GM10847 (cell line): Measurements from ENCODE around the gene PRDX5.

ENCODE experiments used
- POLR2A ChIP-seq: IDR thresholded peaks from 2 replicates; pipeline ENCODE4 v1.6.1; 2011; ENCODE audit not compliant: insufficient read length; ENCODE audit errors: extremely low read depth

The PRDX5 gene

GRCh38 chr11:64342869-64343745 lies 25.2 kb downstream of the PRDX5 start:
- TF ChIP-seq POLR2A = no peak

DNA sequence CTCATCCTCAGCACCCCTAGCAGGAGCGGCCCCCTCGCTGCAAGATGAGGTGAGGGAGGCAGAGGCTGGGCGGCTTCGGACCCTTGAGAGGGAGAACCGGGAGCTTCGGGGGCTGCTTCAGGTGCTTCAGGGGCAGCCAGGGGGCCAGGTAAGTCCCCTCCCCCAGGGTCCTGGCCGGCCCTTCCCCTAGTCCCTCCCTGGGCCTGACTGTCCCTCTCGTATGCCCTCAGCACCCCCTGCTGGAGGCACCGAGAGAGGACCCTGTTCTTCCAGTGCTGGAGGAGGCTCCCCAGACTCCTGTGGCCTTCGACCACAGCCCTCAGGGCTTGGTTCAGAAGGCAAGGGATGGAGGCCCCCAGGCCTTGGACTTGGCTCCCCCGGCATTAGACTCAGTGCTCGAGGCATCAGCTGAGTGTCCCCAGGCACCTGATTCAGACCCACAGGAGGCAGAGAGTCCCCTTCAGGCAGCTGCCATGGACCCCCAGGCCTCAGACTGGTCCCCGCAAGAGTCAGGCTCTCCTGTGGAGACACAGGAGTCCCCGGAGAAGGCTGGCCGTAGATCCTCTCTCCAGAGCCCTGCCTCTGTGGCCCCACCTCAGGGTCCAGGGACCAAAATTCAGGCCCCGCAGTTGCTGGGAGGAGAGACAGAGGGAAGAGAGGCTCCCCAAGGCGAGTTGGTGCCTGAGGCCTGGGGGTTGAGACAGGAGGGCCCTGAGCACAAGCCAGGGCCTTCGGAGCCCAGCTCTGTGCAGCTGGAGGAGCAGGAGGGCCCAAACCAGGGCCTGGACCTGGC lies 26.0 kb downstream of the PRDX5 start:
- TF ChIP-seq POLR2A = no peak

DNA sequence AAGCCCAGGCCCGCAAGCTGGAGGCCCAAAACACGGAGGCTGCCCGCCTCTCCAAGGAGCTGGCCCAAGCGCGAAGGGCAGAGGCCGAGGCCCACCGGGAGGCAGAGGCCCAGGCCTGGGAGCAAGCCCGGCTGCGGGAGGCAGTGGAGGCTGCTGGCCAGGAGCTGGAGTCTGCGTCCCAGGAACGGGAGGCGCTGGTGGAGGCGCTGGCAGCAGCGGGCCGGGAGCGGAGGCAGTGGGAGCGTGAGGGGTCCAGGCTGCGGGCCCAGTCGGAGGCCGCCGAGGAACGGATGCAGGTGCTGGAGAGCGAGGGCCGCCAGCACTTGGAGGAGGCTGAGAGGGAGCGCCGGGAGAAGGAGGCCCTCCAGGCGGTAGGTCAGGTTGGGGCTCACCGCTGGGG lies 26.9 kb downstream of the PRDX5 start:
- no peak for TF ChIP-seq POLR2A

DNA sequence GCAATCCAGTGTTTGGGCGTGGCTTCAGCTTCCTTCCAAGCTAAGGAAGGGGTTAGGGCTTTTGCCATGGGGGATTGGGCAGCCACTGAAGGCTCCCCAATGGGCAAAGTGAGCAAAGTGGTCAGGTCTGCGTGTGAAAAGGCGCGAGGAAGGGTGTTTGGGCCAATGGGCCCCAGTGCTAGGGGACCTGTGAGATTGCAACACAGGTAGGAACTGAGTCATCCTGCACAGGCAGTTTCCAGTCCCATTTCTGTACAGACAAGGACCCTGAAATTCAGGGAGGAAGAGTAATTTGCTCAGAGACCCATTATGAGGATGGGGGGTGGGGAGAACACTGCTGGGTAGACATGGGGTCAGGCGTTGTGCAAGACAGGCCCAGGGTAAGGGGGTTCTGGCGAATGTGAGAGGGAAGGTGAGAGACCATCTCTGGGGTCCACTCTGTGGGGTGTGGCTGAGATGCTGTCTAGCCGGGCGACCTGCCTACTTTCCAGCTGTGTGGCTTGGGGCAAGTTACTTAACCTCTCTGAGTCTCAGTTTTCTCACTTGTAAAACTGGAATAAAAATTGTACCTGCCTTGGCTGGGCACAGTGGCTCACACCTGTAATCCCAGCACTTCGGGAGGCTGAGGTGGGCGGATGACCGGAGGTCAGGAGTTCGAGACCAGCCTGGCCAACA lies 29.4 kb downstream of the PRDX5 start:
- TF ChIP-seq POLR2A = no peak

GRCh38 chr11:64348383-64349024 lies 30.6 kb downstream of the PRDX5 start:
- no peak for TF ChIP-seq POLR2A

DNA sequence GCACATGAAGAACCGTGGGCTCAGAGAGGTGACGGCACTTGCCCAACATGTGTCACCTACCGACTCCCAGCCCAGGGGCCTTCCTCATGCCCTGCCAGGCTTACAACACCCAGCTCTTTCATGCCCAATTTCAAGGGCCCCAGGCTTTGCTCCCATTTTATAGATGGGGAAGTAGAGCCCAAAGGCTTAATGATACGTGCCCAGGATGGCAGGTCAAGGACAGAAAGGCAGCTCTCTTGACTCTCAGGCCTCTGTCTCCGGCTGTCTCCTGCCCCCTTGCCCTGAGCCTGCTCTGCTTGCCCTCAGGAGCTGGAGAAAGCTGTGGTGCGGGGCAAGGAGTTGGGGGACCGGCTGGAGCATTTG lies 31.1 kb downstream of the PRDX5 start:
- TF ChIP-seq POLR2A = no peak

GRCh38 chr11:64349404-64349803 lies 31.5 kb downstream of the PRDX5 start:
- TF ChIP-seq POLR2A = no peak

DNA sequence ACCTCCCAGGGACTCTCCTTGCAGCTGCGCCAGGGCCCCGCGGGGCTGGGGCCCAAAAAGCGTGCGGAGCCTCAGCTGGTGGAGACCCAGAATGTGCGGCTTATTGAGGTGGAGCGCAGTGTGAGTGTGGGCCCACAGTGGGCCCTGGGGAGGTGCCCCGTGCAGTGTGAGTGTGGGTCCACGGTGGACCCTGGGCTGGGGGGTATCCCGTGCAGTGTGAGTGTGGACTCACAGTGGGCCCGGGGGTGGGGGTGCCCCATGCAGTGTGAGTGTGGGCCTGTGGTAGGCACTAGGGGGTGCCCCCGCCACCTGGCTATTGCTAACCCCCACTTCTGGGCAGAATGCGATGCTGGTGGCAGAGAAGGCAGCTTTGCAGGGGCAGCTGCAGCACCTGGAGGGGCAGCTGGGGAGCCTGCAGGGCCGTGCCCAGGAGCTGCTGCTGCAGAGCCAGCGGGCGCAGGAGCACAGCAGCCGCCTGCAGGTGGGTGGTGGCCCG lies 33.3 kb downstream of the PRDX5 start:
- TF ChIP-seq POLR2A = no peak

DNA sequence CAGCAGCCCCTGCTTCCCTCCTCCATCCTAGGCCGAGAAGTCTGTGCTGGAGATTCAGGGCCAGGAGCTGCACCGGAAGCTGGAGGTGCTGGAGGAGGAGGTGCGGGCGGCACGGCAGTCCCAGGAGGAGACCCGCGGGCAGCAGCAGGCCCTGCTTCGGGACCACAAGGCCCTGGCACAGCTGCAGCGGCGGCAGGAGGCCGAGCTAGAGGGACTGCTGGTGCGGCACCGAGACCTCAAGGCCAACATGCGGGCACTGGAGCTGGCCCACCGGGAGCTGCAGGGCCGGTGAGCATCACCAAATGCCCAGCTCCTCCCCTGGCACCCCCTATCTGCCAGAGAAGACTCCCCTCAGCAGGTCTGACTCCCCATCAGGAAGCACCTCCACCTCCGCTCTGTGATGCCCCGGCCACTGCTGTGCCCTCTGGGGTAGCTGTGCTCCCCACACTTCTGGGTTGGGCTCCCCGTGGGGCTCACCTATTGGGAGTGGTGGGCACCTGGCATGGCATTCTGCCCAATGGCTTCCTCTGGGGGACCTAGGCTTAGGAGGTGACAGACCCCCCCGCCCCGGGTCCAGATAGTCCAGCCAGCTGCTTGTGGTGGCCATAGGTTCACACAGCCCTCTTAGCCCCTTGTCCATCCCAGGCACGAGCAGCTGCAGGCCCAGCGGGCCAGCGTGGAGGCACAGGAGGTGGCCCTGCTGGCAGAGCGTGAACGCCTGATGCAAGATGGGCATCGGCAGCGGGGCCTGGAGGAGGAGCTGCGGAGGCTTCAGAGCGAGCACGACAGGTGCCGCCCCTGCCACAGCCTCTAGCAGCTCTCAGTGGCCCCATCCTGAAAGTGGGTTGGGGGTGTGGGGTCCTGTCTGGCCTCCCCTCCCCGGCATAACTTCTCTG lies 34.4 kb downstream of the PRDX5 start:
- TF ChIP-seq POLR2A = no peak

GRCh38 chr11:64352995-64353714 lies 35.2 kb downstream of the PRDX5 start:
- no peak for TF ChIP-seq POLR2A

DNA sequence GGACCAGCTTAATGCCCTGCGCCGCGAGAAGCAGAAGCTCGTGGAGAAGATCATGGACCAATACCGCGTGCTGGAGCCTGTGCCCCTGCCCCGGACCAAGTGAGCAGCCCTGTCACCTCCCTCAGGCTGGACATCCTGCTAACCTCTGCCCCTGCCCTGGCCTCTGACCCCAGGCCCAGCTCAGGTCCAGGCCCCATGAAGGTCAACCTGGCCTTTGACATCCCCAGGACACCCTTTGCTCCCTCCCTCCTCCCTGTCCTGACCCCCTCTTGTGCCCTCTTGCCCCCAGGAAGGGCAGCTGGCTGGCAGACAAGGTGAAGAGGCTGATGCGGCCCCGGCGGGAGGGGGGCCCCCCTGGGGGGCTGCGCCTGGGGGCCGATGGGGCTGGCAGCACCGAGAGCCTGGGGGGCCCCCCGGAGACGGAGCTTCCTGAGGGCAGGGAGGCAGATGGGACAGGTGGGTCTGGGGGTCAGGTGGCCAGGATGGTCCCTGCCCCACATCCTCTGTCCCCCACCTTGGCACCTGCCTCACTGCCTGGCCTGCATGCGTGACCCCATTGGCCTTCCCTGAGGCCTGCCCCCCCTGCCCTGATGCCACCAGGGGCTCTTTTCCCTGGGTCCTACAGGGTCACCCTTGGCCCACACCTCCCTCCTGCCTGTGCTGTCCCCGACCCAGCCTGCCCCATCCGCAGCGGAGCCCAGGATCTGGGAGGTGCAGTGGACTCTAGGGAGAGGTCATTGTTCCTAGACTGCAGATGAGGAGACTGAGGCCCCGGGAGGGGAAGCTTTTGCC lies 36.0 kb downstream of the PRDX5 start:
- TF ChIP-seq POLR2A = no peak

- TF ChIP-seq POLR2A = no peak
Observed at GRCh38 chr11:64355078-64355940, 37.4 kb downstream of the PRDX5 start.
